ENCODE results near the gene ANKRD44.

Gene ANKRD44

GRCh38 chr2:197266477-197266876 lies 44.1 kb downstream of the ANKRD44 start:
- Histone ChIP-seq H3K9me3 (ENCODE audit: control insufficient read depth, low read length) (no peaks in the 10 kb centered on the region), H4K91ac (ENCODE audit: low read length) (no peak overlapping the region), H3K14ac (ENCODE audit: low read length in 2 of 2) (no peak overlapping the region), H3K4ac (ENCODE audit: low read depth in 1 of 2, low read length in 2 of 2) (no peak overlapping the region), H3K23ac (ENCODE audit: low read length in 2 of 2) (no peak overlapping the region), H2BK120ac (ENCODE audit: low read depth, low read length) (no peak overlapping the region), H2AK5ac (ENCODE audit: low read length, severe bottlenecking) (no peak overlapping the region), H2BK12ac (ENCODE audit: low read length in 2 of 2) (no peak overlapping the region), H3K9ac (ENCODE audit: low read length) (no peak overlapping the region), H2BK5ac (ENCODE audit: low read depth, low read length, poor library complexity, severe bottlenecking) (no peak overlapping the region), H3K27ac (ENCODE audit: low read length, poor library complexity, severe bottlenecking) (no peak overlapping the region), H3K4me1 (ENCODE audit: control insufficient read depth, insufficient read depth, low read depth, low read length) (no peaks in the 10 kb centered on the region), H4K8ac (ENCODE audit: low read length) (no peak overlapping the region), H3K27me3 (ENCODE audit: control insufficient read depth in 1 of 2, insufficient read depth in 1 of 2, low read length in 2 of 2) (peaks cover 0 to 2% of the 10 kb centered on the region in 2 experiments), H3K18ac (ENCODE audit: low read depth in 1 of 2, low read length in 2 of 2) (no peak overlapping the region), H3K4me3 (ENCODE audit: insufficient read depth in 1 of 2, low read depth in 1 of 2, low read length in 2 of 2) (no peak overlapping the region), H2AFZ (ENCODE audit: low read depth, low read length) (no peak overlapping the region), H3K4me2 (ENCODE audit: low read length, poor library complexity, severe bottlenecking) (no peak overlapping the region), H2BK15ac (ENCODE audit: low read depth, poor library complexity, severe bottlenecking) (no peak overlapping the region), H3K36me3 (ENCODE audit: control insufficient read depth in 1 of 2, insufficient read depth in 2 of 2, low read depth in 1 of 2, low read length in 2 of 2) (no peaks in the 10 kb centered on the region), H3K79me1 (replicated peaks; ENCODE audit: low read length, poor library complexity, severe bottlenecking) (peaks cover 18% of the 10 kb centered on the region)
- DNase-seq, result no peak
- 62% methylated on average over 2 of the region's 3 CpGs for WGBS

GRCh38 chr2:197265924-197266323 lies 44.7 kb downstream of the ANKRD44 start:
- Histone ChIP-seq H3K36me3 (ENCODE audit: control insufficient read depth in 1 of 2, insufficient read depth in 2 of 2, low read depth in 1 of 2, low read length in 2 of 2) (no peaks in the 10 kb centered on the region), H2BK12ac (ENCODE audit: low read length in 2 of 2) (peak overlapping the region in 1 of 2 experiments; percentile 37)
- WGBS, result 88% methylated on average over 5 of the region's 5 CpGs

GRCh38 chr2:197265036-197265435 lies 45.5 kb downstream of the ANKRD44 start:
- no peak overlapping the region for H3K4ac ChIP-seq (ENCODE audit: low read depth in 1 of 2, low read length in 2 of 2)
- H3K23ac ChIP-seq (ENCODE audit: low read length in 2 of 2), result no peak overlapping the region
- H2BK15ac ChIP-seq (ENCODE audit: low read depth, poor library complexity, severe bottlenecking), result no peak overlapping the region
- WGBS, result 93% methylated on average over 3 of the region's 4 CpGs
- no peak overlapping the region for H3K4me2 ChIP-seq (ENCODE audit: low read length, poor library complexity, severe bottlenecking)
- no peaks in the 10 kb centered on the region for H3K4me1 ChIP-seq (ENCODE audit: control insufficient read depth, insufficient read depth, low read depth, low read length)
- DNase-seq, result no peak
- H2BK12ac ChIP-seq (ENCODE audit: low read length in 2 of 2), result no peak overlapping the region
- H2BK5ac ChIP-seq (ENCODE audit: low read depth, low read length, poor library complexity, severe bottlenecking), result no peak overlapping the region
- no peak overlapping the region for H2AK5ac ChIP-seq (ENCODE audit: low read length, severe bottlenecking)
- H3K9me3 ChIP-seq (ENCODE audit: control insufficient read depth, low read length), result no peaks in the 10 kb centered on the region
- no peak overlapping the region for H4K91ac ChIP-seq (ENCODE audit: low read length)
- no peak overlapping the region for H3K27ac ChIP-seq (ENCODE audit: low read length, poor library complexity, severe bottlenecking)
- H3K9ac ChIP-seq (ENCODE audit: low read length), result no peak overlapping the region
- H2AFZ ChIP-seq (ENCODE audit: low read depth, low read length), result no peak overlapping the region
- H2BK120ac ChIP-seq (ENCODE audit: low read depth, low read length), result no peak overlapping the region
- peaks cover 14% of the 10 kb centered on the region for H3K79me1 ChIP-seq (replicated peaks; ENCODE audit: low read length, poor library complexity, severe bottlenecking)
- peaks cover 0 to 2% of the 10 kb centered on the region in 2 experiments for H3K27me3 ChIP-seq (ENCODE audit: control insufficient read depth in 1 of 2, insufficient read depth in 1 of 2, low read length in 2 of 2)
- H3K18ac ChIP-seq (ENCODE audit: low read depth in 1 of 2, low read length in 2 of 2), result no peak overlapping the region
- H3K14ac ChIP-seq (ENCODE audit: low read length in 2 of 2), result no peak overlapping the region
- no peak overlapping the region for H3K4me3 ChIP-seq (ENCODE audit: insufficient read depth in 1 of 2, low read depth in 1 of 2, low read length in 2 of 2)
- no peaks in the 10 kb centered on the region for H3K36me3 ChIP-seq (ENCODE audit: control insufficient read depth in 1 of 2, insufficient read depth in 2 of 2, low read depth in 1 of 2, low read length in 2 of 2)
- no peak overlapping the region for H4K8ac ChIP-seq (ENCODE audit: low read length)

More at GRCh38 chr2:197265924-197266323, 44.7 kb downstream of the ANKRD44 start:
- no peak overlapping the region for H2AK5ac ChIP-seq (ENCODE audit: low read length, severe bottlenecking)
- DNase-seq, result no peak
- H3K14ac ChIP-seq (ENCODE audit: low read length in 2 of 2), result no peak overlapping the region
- no peak overlapping the region for H2BK15ac ChIP-seq (ENCODE audit: low read depth, poor library complexity, severe bottlenecking)
- H3K23ac ChIP-seq (ENCODE audit: low read length in 2 of 2), result no peak overlapping the region
- H3K9me3 ChIP-seq (ENCODE audit: control insufficient read depth, low read length), result no peaks in the 10 kb centered on the region
- H3K27ac ChIP-seq (ENCODE audit: low read length, poor library complexity, severe bottlenecking), result no peak overlapping the region
- H4K91ac ChIP-seq (ENCODE audit: low read length), result no peak overlapping the region
- peaks cover 18% of the 10 kb centered on the region for H3K79me1 ChIP-seq (replicated peaks; ENCODE audit: low read length, poor library complexity, severe bottlenecking)
- peaks cover 0 to 2% of the 10 kb centered on the region in 2 experiments for H3K27me3 ChIP-seq (ENCODE audit: control insufficient read depth in 1 of 2, insufficient read depth in 1 of 2, low read length in 2 of 2)
- no peaks in the 10 kb centered on the region for H3K4me1 ChIP-seq (ENCODE audit: control insufficient read depth, insufficient read depth, low read depth, low read length)
- no peak overlapping the region for H2AFZ ChIP-seq (ENCODE audit: low read depth, low read length)
- H4K8ac ChIP-seq (ENCODE audit: low read length), result no peak overlapping the region
- no peak overlapping the region for H3K4me2 ChIP-seq (ENCODE audit: low read length, poor library complexity, severe bottlenecking)
- no peak overlapping the region for H2BK5ac ChIP-seq (ENCODE audit: low read depth, low read length, poor library complexity, severe bottlenecking)
- H3K4ac ChIP-seq (ENCODE audit: low read depth in 1 of 2, low read length in 2 of 2), result no peak overlapping the region
- no peak overlapping the region for H3K4me3 ChIP-seq (ENCODE audit: insufficient read depth in 1 of 2, low read depth in 1 of 2, low read length in 2 of 2)
- no peak overlapping the region for H3K18ac ChIP-seq (ENCODE audit: low read depth in 1 of 2, low read length in 2 of 2)
- H3K9ac ChIP-seq (ENCODE audit: low read length), result no peak overlapping the region
- H2BK120ac ChIP-seq (ENCODE audit: low read depth, low read length), result no peak overlapping the region

- no peak overlapping the region for H3K4ac ChIP-seq (ENCODE audit: low read depth in 1 of 2, low read length in 2 of 2)
- WGBS, result 73% methylated on average over 5 of the region's 5 CpGs
- H3K27me3 ChIP-seq (ENCODE audit: control insufficient read depth in 1 of 2, insufficient read depth in 1 of 2, low read length in 2 of 2), result peaks cover 0 to 2% of the 10 kb centered on the region in 2 experiments
- no peak overlapping the region for H3K23ac ChIP-seq (ENCODE audit: low read length in 2 of 2)
- H3K4me2 ChIP-seq (ENCODE audit: low read length, poor library complexity, severe bottlenecking), result no peak overlapping the region
- no peaks in the 10 kb centered on the region for H3K36me3 ChIP-seq (ENCODE audit: control insufficient read depth in 1 of 2, insufficient read depth in 2 of 2, low read depth in 1 of 2, low read length in 2 of 2)
- H2AFZ ChIP-seq (ENCODE audit: low read depth, low read length), result no peak overlapping the region
- DNase-seq, result no peak
- H2BK5ac ChIP-seq (ENCODE audit: low read depth, low read length, poor library complexity, severe bottlenecking), result no peak overlapping the region
- H3K27ac ChIP-seq (ENCODE audit: low read length, poor library complexity, severe bottlenecking), result no peak overlapping the region
- no peak overlapping the region for H2AK5ac ChIP-seq (ENCODE audit: low read length, severe bottlenecking)
- H2BK12ac ChIP-seq (ENCODE audit: low read length in 2 of 2), result no peak overlapping the region
- no peak overlapping the region for H3K4me3 ChIP-seq (ENCODE audit: insufficient read depth in 1 of 2, low read depth in 1 of 2, low read length in 2 of 2)
- no peak overlapping the region for H3K14ac ChIP-seq (ENCODE audit: low read length in 2 of 2)
- no peak overlapping the region for H2BK15ac ChIP-seq (ENCODE audit: low read depth, poor library complexity, severe bottlenecking)
- no peak overlapping the region for H2BK120ac ChIP-seq (ENCODE audit: low read depth, low read length)
- peaks cover 10% of the 10 kb centered on the region for H3K79me1 ChIP-seq (replicated peaks; ENCODE audit: low read length, poor library complexity, severe bottlenecking)
- no peaks in the 10 kb centered on the region for H3K9me3 ChIP-seq (ENCODE audit: control insufficient read depth, low read length)
- no peak overlapping the region for H3K18ac ChIP-seq (ENCODE audit: low read depth in 1 of 2, low read length in 2 of 2)
- no peak overlapping the region for H4K91ac ChIP-seq (ENCODE audit: low read length)
- no peak overlapping the region for H4K8ac ChIP-seq (ENCODE audit: low read length)
- no peak overlapping the region for H3K9ac ChIP-seq (ENCODE audit: low read length)
- H3K4me1 ChIP-seq (ENCODE audit: control insufficient read depth, insufficient read depth, low read depth, low read length), result no peaks in the 10 kb centered on the region
Observed at GRCh38 chr2:197264332-197264731, 46.2 kb downstream of the ANKRD44 start.
